MV-4-11 (cell line): Measurements from ENCODE around the gene DOK3.

Experiments
- DNase-seq: peaks from one replicate; lab custom pipeline; 2025; lab: John Stamatoyannopoulos, UW

DOK3 gene

GRCh38 chr5:177479774-177480173, 29.9 kb downstream of the DOK3 start:
- peak; percentile 98 for DNase-seq

GRCh38 chr5:177478711-177479646, 30.6 kb downstream of the DOK3 start:
- DNase-seq, result peak; percentile 96

- DNase-seq, result no peak
These were observed 31.7 kb downstream of the DOK3 start for GRCh38 chr5:177477701-177478477.

GRCh38 chr5:177476531-177477233, 32.9 kb downstream of the DOK3 start:
- DNase-seq, result no peak

GRCh38 chr5:177475563-177476427, 33.8 kb downstream of the DOK3 start:
- no peak for DNase-seq

GRCh38 chr5:177474846-177475562, 34.6 kb downstream of the DOK3 start:
- no peak for DNase-seq

- no peak for DNase-seq
These were observed 35.6 kb downstream of the DOK3 start for GRCh38 chr5:177474002-177474476.

GRCh38 chr5:177473443-177474001, 36.1 kb downstream of the DOK3 start, which contains the start of gene DBN1:
Gene DBN1, minus strand, starts transcription at chr5:177473634. Its CDS starts 113 bp downstream, at chr5:177473521.
- no peak for DNase-seq

GRCh38 chr5:177472460-177473442, 36.9 kb downstream of the DOK3 start:
- DNase-seq, result no peak

GRCh38 chr5:177471610-177472356, 37.8 kb downstream of the DOK3 start:
- no peak for DNase-seq

GRCh38 chr5:177470759-177471536, 38.7 kb downstream of the DOK3 start:
- no peak for DNase-seq

- DNase-seq, result no peak
These were observed 39.7 kb downstream of the DOK3 start for GRCh38 chr5:177469750-177470525.

GRCh38 chr5:177468685-177469628, 40.7 kb downstream of the DOK3 start:
- DNase-seq, result no peak

GRCh38 chr5:177468329-177468684, 41.3 kb downstream of the DOK3 start:
- no peak for DNase-seq

- no peak for DNase-seq
These were observed 42.2 kb downstream of the DOK3 start for GRCh38 chr5:177467436-177467835.
